GM21367 (cell line): ENCODE results near the gene NUPR1.
"Not testable (repeated sequence)": the region's sequence is repeated elsewhere in the genome, so short reads cannot be mapped to it uniquely, and the experiment has no call there.

Experiments used
- ATAC-seq: cut with Tn5 transposase; IDR thresholded peaks from one replicate; pipeline ENCODE4 v1.9.1; 2021; ENCODE audit not compliant: unreplicated experiment

The NUPR1 gene

DNA sequence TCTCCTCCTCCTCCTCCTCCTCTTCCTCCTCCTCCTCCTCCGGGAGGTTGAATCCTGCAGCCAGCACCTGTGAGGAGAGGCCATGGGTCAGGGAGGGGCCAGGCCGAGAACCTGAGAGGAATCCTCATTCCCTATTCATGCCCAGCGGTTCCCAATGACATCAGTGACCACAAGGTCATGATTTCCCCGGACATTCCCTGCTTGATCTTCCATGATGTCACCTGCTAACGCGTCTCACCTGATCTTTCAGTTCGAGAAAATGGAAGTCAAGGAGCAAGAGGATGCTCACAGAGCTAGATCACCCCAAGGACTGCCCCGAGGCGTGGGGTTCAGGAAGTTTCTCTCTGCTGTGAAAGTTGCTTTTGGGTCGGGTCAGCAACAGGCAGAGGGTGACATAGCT, 38.9 kb downstream of the NUPR1 start:
- ATAC-seq = no peak

GRCh38 chr16:28498666-28499381, 40.0 kb downstream of the NUPR1 start:
- ATAC-seq = no peak

- no peak for ATAC-seq
Observed at GRCh38 chr16:28497861-28498599, 40.7 kb downstream of the NUPR1 start.

DNA sequence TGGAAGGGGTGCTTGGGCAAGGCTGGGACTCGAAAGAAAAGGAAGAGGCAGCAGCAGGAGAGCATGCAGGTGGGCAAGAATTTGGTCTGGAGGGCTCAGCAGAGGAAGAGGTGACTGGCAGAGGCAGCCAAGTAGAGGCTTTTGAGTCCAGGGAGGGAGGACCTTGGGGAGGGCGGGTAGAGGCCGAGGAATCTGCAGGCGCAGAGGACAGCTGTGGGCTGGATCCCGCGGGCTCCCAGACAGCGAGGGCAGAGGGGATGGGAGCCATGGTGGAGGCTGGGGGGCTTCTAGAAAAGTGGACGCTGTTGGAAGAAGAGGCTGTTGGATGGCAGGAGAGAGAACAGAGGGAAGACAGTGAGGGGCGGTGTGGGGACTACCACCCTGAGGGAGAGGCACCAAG, 41.4 kb downstream of the NUPR1 start:
- ATAC-seq = no peak

GRCh38 chr16:28496844-28497243, 41.9 kb downstream of the NUPR1 start:
- ATAC-seq = no peak

DNA sequence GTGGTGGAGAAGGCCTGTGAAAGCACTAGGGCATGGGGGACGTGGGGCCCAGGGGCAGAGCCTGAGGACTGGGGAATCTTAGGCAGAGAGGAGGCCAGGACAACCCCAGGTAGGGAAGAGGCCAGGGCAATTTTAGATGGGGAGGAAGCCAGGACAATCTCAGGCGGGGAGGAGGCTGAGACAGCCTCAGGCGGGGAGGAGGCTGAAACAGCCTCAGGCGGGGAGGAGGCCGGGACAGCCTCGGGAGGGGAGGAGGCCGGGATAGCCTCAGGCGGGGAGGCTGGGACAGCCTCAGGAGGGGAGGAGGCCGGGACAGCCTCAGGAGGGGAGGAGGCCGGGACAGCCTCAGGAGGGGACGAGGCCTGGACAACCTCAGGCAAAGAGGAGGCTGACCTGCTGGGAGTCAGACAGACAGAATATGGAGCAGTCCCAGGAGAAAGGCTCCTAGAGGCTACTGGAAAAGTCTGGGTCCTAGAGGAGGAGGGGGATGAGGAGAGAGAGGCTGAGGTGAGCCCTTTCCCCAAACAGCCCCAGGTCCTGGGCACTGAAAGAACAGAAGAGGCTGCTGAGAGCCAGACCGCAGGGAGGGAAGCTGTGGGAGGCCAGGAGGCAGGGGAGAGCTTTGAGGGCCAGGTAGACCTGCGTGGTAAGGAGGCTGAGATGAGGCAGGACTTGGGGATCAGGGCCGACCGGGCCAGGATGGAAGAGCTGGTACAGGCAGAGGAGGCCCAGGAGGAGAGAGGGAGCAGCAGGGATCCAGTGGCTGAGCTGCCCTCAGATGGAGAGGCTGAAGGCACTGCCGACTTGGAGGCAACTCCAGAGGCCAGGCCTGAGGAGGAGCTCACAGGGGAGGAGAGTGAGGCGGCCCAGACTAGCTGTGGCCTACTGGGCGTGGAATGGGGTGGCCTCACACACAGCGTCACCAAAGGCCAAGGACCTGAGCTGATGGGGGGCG, 42.7 kb downstream of the NUPR1 start:
- no peak for ATAC-seq

GRCh38 chr16:28495098-28495793, 43.5 kb downstream of the NUPR1 start:
- no peak for ATAC-seq

- no peak for ATAC-seq
Observed at GRCh38 chr16:28494121-28494851, 44.5 kb downstream of the NUPR1 start, which contains the start of gene APOBR. TSS of gene APOBR (plus strand) at chr16:28494643. CDS start at chr16:28494682, 39 bp downstream.

DNA sequence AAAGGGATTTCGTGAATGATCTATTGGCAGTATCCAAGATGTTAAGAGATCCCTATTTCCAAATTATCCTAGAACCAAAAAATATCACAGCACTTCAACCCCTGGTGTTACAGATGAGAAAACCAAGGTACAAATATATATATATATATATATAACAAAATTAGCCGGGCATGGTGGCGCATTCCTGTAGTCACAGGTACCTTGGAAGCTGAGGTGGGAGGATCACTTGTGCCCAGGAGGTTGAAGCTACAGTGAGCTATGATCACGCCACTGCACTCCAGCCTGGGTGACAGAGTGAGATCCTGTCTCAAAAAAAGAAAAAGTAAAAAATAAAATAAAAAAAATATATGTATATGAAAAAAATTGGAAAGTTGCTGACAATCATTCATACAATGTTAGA, 46.3 kb downstream of the NUPR1 start:
- no peak for ATAC-seq

- ATAC-seq = peak; percentile 61
Observed at GRCh38 chr16:28491970-28492474, 46.8 kb downstream of the NUPR1 start, which contains the start of gene CLN3. TSS of gene CLN3 (minus strand) at chr16:28492074. CDS start at chr16:28491759, 315 bp downstream.

DNA sequence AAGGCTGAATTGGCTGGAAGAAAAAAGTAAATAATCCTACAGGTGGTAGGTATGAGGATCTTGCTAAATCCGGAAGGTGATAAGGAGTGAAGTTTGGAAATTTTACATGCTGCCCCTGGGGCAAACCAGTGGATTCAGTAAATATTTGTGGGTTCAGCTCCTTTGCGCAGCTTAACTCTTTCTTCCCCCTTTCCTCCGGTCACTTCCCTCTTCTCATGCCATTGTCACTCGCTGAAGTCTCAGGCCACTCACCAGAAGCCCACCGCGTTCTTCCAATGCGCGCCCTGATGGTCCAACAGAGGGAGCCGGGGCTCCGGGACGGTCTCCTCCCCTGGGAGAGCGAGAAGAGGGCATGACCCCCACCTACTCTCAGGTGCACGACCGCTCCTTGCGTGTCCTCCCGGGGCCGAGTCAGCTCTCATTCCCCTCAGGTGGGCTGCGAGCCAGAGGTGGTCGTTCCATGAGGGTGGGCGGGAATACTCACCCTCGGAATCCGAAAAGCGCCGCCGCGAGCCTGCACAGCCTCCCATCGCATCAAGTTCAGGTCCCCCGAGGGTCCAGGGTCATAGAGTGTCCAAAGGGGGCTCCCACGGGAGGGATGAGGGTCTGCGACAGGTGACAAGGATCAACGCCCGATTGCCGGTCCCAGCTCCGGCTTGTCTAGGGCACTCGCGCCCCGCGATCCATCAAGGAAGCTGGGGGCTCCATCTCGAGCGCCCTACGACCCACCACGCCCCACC, 47.4 kb downstream of the NUPR1 start:
- no peak for ATAC-seq

DNA sequence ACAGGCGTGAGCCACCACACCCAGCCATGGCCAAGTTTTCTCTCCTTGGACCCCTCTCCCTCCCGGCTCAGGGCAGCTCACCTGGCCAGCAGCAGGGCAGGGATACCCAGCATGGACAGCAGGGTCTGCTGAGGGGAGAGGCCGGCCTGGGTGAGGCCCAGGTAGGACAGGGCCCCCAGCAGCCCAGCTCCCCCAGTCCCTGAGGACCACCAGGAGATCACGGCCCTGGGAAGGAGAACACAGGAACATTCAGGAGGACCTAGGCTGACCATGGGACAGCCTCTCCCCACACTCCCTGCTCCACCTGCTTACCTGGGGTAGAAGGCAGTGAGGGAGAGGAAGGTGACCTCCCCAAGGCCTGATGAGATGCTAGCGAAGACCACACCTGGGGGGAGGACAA, 52.5 kb downstream of the NUPR1 start:
- ATAC-seq = no peak

DNA sequence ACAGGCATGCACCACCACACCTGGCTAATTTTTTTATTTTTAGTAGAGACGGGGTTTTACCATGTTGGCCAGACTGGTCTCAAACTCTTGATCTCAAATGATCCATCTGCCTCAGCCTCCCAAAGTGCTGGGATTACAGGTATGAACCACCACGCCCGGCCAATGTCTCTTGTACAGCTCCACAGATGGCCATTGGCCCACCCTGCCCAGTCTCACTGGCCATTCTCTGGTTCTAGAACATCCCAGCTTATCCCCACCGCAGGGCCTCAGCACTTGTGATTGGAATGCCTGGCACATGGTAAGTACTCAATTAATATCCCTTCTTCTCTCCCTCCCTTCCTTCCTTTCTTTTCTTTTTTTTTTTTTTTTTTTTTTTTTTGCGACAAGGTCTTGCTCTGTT, 55.4 kb downstream of the NUPR1 start:
- ATAC-seq = not testable (repeated sequence)
